ENCODE measurements around the gene OR8D1.

Gene OR8D1

GRCh38 chr11:124315052-124315451, 1.3 kb upstream of the OR8D1 start:
- no peak overlapping the region for H3K27ac ChIP-seq (replicated peaks)
- TF ChIP-seq POLR2AphosphoS5 (IDR thresholded peaks at IDR 0.05; ENCODE audit: low read depth) (no peak), CTCF (IDR thresholded peaks at IDR 0.05; ENCODE audit: insufficient read depth, low read length) (no peak), REST (IDR thresholded peaks at IDR 0.05; ENCODE audit: insufficient replicate concordance, low read depth) (no peak), GABPA (IDR thresholded peaks at IDR 0.05; ENCODE audit: low read depth) (no peak), SPI1 (IDR thresholded peaks at IDR 0.05; ENCODE audit: borderline replicate concordance, low read depth) (no peak)
- no peak for DNase-seq (ENCODE audit: low read depth in 1 of 2, low spot score in 1 of 2)

GRCh38 chr11:124313131-124313530, 618 bp downstream of the OR8D1 start:
- no peak for TF ChIP-seq SPI1 (IDR thresholded peaks at IDR 0.05; ENCODE audit: borderline replicate concordance, low read depth)
- no peak for TF ChIP-seq CTCF (IDR thresholded peaks at IDR 0.05; ENCODE audit: insufficient read depth, low read length)
- TF ChIP-seq POLR2AphosphoS5 (IDR thresholded peaks at IDR 0.05; ENCODE audit: low read depth) = no peak
- no peak for TF ChIP-seq REST (IDR thresholded peaks at IDR 0.05; ENCODE audit: insufficient replicate concordance, low read depth)
- no peak for TF ChIP-seq GABPA (IDR thresholded peaks at IDR 0.05; ENCODE audit: low read depth)
- no peak overlapping the region for H3K27ac ChIP-seq (replicated peaks)
- DNase-seq (ENCODE audit: low read depth in 1 of 2, low spot score in 1 of 2) = no peak
- H3K4me3 ChIP-seq (replicated peaks; ENCODE audit: insufficient read depth, low read length) = no peak overlapping the region
- peaks cover 6% of the 10 kb centered on the region for H3K27me3 ChIP-seq (ENCODE audit: insufficient read depth, poor library complexity, severe bottlenecking)

More at GRCh38 chr11:124315052-124315451, 1.3 kb upstream of the OR8D1 start:
- H3K27me3 ChIP-seq (ENCODE audit: insufficient read depth, poor library complexity, severe bottlenecking) = peaks cover 6% of the 10 kb centered on the region
- H3K4me3 ChIP-seq (replicated peaks; ENCODE audit: insufficient read depth, low read length) = no peak overlapping the region

GRCh38 chr11:124311670-124312069, 2.1 kb downstream of the OR8D1 start:
- Histone ChIP-seq H3K4me3 (replicated peaks; ENCODE audit: insufficient read depth, low read length) (no peak overlapping the region), H3K27me3 (ENCODE audit: insufficient read depth, poor library complexity, severe bottlenecking) (peaks cover 1% of the 10 kb centered on the region), H3K27ac (replicated peaks) (no peak overlapping the region)
- no peak for DNase-seq (ENCODE audit: low read depth in 1 of 2, low spot score in 1 of 2)
- TF ChIP-seq REST (IDR thresholded peaks at IDR 0.05; ENCODE audit: insufficient replicate concordance, low read depth) = no peak

- H3K27me3 ChIP-seq (ENCODE audit: insufficient read depth, poor library complexity, severe bottlenecking) = no peaks in the 10 kb centered on the region
- H3K27ac ChIP-seq (replicated peaks) = no peak overlapping the region
- no peak for DNase-seq (ENCODE audit: low read depth in 1 of 2, low spot score in 1 of 2)
- H3K4me3 ChIP-seq (replicated peaks; ENCODE audit: insufficient read depth, low read length) = no peak overlapping the region
- TF ChIP-seq SPI1 (IDR thresholded peaks at IDR 0.05; ENCODE audit: borderline replicate concordance, low read depth) = no peak
- TF ChIP-seq REST (IDR thresholded peaks at IDR 0.05; ENCODE audit: insufficient replicate concordance, low read depth) = no peak
- TF ChIP-seq GABPA (IDR thresholded peaks at IDR 0.05; ENCODE audit: low read depth) = no peak
- TF ChIP-seq CTCF (IDR thresholded peaks at IDR 0.05; ENCODE audit: insufficient read depth, low read length) = no peak
- no peak for TF ChIP-seq POLR2AphosphoS5 (IDR thresholded peaks at IDR 0.05; ENCODE audit: low read depth)
Observed at GRCh38 chr11:124311269-124311668, 2.5 kb downstream of the OR8D1 start.

Data from HL-60 (cell line).